Right atrium auricular region (tissue), 2 donors: ENCODE results near the gene CNOT6L. TPM values are rescaled to one million over a fixed set of nuclear protein-coding genes. Genes with fewer than 3 reads are reported as not detected.

Experiments used
- DNase-seq: peaks from one replicate; pipeline ENCODE4 v3.0.0-alpha.2; 2019; ENCODE audit warnings: low spot score
- H3K27ac ChIP-seq, 2 donors: fragments of 200-600 bp; sonication (generic); 1 replicate in 1 of 2; 2 replicates in 1 of 2; pipeline ENCODE4 v1.5.1; 2016 to 2019
- H3K27me3 ChIP-seq, 2 donors: fragments of 200-600 bp; sonication (generic); one replicate each; pipeline versions ENCODE4 v1.5.1 to v1.6.0; 2017 to 2019
- H3K36me3 ChIP-seq: fragments of 200-600 bp; sonication (generic); one replicate; pipeline ENCODE4 v1.5.1; 2016
- H3K4me1 ChIP-seq, 2 donors: fragments of 200-600 bp; sonication (generic); one replicate each; pipeline versions ENCODE4 v1.5.1 to v1.6.0; 2017 to 2019
- H3K4me3 ChIP-seq, 2 donors: fragments of 200-600 bp; sonication (generic); 1 replicate in 1 of 2; 2 replicates in 1 of 2; pipeline ENCODE4 v1.5.1; 2017 to 2019; ENCODE audit warnings: mild to moderate bottlenecking in 1 of 2, moderate library complexity in 1 of 2
- H3K9me3 ChIP-seq, 2 donors: fragments of 200-600 bp; sonication (generic); one replicate each; pipeline ENCODE4 v1.5.1; 2019
- total RNA-seq, 2 donors: library from RNA; depleted of rRNA; stranded (reverse); fragments of >200 nt; gene quantifications; one replicate each; pipeline ENCODE4 v1.1.0, GENCODE V29; 2016
- TF ChIP-seq, protein P1 (sequence below), 2 donors: fragments of 200-600 bp; sonication (generic); IDR thresholded peaks; one replicate each; pipeline ENCODE4 v1.5.1; 2019; ENCODE audit warnings: antibody characterized with exemption in 2 of 2

Gene CNOT6L
- total RNA-seq, 2 donors from 2014 or later = 11.4 to 14.3 TPM

DNA sequence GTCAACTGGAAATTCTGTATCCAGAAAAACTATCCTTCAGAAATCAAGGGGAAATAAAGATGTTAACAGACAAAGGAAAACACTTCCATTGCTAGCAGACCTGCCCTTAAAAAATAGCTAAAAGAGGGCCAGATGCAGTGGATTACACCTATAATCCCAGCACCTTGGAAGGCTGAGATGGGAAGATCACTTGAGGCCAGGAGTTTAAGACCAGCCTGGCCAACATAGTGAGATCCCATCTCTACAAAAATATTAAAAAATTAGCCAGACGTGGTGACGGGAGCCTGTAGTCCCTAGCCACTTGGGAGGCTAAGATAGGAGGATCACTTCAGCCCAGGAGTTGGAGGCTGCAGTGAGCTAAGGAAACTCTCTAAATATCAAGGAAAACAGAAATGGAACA lies 67.4 kb downstream of the CNOT6L start:
- no peaks in the 10 kb centered on the region for H3K27me3 ChIP-seq
- TF ChIP-seq, protein P1, sequence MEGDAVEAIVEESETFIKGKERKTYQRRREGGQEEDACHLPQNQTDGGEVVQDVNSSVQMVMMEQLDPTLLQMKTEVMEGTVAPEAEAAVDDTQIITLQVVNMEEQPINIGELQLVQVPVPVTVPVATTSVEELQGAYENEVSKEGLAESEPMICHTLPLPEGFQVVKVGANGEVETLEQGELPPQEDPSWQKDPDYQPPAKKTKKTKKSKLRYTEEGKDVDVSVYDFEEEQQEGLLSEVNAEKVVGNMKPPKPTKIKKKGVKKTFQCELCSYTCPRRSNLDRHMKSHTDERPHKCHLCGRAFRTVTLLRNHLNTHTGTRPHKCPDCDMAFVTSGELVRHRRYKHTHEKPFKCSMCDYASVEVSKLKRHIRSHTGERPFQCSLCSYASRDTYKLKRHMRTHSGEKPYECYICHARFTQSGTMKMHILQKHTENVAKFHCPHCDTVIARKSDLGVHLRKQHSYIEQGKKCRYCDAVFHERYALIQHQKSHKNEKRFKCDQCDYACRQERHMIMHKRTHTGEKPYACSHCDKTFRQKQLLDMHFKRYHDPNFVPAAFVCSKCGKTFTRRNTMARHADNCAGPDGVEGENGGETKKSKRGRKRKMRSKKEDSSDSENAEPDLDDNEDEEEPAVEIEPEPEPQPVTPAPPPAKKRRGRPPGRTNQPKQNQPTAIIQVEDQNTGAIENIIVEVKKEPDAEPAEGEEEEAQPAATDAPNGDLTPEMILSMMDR (IDR thresholded peaks at IDR 0.05) = no peak
- no peak for DNase-seq
- no peaks in the 10 kb centered on the region for H3K4me1 ChIP-seq
- peaks cover 0 to 12% of the 10 kb centered on the region in 2 donors for H3K9me3 ChIP-seq
- no peak overlapping the region for H3K27ac ChIP-seq
- H3K4me3 ChIP-seq = no peak overlapping the region
- peaks cover 11% of the 10 kb centered on the region for H3K36me3 ChIP-seq

DNA sequence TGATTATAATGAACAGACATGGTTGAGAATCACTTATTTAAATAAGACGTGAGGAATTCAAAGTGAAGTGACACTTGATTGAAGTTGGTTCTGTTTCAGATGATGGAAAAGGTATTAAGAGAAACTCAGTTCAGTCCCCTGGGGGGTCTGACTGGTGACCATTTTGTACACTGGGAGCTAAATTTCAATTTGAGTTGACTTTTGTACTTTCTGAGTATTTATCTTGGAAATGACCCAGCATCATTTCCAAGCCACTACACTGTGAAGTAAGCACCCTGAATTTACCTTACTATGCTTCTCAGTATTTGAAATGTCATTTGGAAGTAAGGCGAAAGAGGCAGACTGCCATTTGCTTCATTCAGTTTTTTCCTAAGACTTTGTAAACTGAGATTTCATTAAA lies 73.4 kb downstream of the CNOT6L start:
- Histone ChIP-seq H3K36me3 (no peaks in the 10 kb centered on the region), H3K9me3 (peaks cover 0 to under 1% of the 10 kb centered on the region in 2 donors), H3K27ac (no peak overlapping the region), H3K27me3 (no peaks in the 10 kb centered on the region), H3K4me1 (no peaks in the 10 kb centered on the region), H3K4me3 (no peak overlapping the region)
- no peak for DNase-seq
- TF ChIP-seq, protein P1 (IDR thresholded peaks at IDR 0.05) = no peak

DNA sequence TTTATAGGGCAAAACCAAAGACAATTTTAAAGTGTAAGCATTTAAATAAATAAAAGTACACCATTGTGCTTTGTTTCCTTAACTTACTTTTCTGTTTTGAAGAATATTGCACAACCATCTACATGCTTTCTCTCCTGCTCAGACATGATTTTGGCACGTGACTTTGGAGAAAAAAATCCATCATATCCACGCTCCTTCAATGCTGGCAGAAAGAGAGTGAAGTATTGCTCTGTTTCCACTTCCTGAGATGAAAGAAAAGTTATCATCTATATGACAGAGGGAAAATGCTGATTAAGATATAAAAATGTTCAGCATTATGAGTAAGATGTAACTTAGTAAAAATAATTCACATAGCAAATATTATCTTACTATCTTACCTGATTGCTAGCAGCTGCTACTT lies 77.1 kb downstream of the CNOT6L start:
- Histone ChIP-seq H3K4me1 (no peaks in the 10 kb centered on the region), H3K27me3 (no peaks in the 10 kb centered on the region), H3K27ac (no peak overlapping the region), H3K4me3 (no peak overlapping the region), H3K36me3 (peaks cover 14% of the 10 kb centered on the region), H3K9me3 (no peaks in the 10 kb centered on the region)
- DNase-seq = no peak
- TF ChIP-seq, protein P1 (IDR thresholded peaks at IDR 0.05) = no peak

DNA sequence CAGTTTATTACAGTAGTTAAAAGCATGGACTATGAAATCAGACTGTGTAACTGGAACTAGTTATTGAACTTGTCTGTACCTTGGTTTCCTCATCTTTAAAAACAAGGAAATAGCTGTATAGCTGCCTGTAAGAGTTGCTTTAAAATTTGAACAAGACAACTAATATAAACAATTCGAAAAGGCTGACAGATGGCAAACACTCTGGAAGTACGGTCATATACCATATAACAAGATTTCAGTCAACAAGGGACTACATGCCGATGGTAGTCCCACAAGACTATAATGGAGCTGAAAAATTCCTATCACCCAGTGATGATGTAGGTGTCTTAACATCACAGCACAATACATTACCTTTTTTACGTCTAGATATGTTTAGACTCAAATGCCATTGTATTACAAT lies 78.7 kb downstream of the CNOT6L start:
- H3K27me3 ChIP-seq = no peaks in the 10 kb centered on the region
- H3K4me3 ChIP-seq = no peak overlapping the region
- H3K4me1 ChIP-seq = no peaks in the 10 kb centered on the region
- H3K36me3 ChIP-seq = peaks cover 14% of the 10 kb centered on the region
- TF ChIP-seq, protein P1 (IDR thresholded peaks at IDR 0.05) = no peak
- H3K9me3 ChIP-seq = no peaks in the 10 kb centered on the region
- no peak for DNase-seq
- no peak overlapping the region for H3K27ac ChIP-seq

DNA sequence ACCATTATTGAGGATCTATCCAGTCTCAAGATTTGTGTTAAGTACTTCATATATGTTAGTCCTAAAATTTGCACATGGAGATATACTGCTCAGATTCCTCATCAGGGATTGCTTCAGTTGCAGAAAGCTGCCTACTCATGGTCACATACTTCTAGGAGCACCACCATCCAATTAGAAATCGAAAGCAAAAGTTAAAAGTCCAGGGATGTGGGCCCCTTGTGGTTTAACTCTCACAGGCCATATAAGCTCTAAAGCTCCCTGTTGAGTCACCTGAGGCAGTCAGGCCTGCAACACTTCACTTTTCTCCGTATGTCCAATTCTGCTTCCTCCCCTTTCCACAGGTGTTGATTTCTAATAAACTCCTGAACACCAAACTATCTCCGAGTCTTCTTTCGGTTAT lies 84.2 kb downstream of the CNOT6L start:
- Histone ChIP-seq H3K4me1 (peaks cover 0 to 14% of the 10 kb centered on the region in 2 donors), H3K27me3 (no peaks in the 10 kb centered on the region), H3K9me3 (no peaks in the 10 kb centered on the region), H3K4me3 (no peak overlapping the region), H3K27ac (no peak overlapping the region), H3K36me3 (peaks cover 8% of the 10 kb centered on the region)
- no peak for DNase-seq
- TF ChIP-seq, protein P1 (IDR thresholded peaks at IDR 0.05) = no peak

DNA sequence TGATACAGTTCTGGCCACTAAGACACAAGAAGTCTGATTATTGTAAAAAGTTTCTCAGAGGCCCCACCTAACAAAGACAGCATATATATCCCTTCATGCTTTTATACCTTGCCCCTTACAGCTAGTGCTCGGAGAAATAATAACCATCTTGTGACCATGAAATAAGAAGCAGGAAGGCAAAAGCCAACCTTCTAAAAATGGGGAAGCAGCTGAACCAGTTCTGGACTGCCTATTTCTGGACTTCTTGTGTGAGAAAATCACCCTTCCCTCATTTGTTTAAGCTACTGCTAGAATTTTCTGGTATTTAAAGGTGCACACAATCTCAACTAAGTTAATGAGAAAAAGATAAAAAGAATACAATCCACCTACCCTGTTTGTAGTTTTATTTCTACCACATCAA lies 87.5 kb downstream of the CNOT6L start:
- peaks cover 12% of the 10 kb centered on the region for H3K36me3 ChIP-seq
- no peaks in the 10 kb centered on the region for H3K27me3 ChIP-seq
- no peak overlapping the region for H3K4me3 ChIP-seq
- no peak for DNase-seq
- TF ChIP-seq, protein P1 (IDR thresholded peaks at IDR 0.05) = no peak
- H3K4me1 ChIP-seq = peaks cover 0 to 14% of the 10 kb centered on the region in 2 donors
- H3K9me3 ChIP-seq = no peaks in the 10 kb centered on the region
- no peak overlapping the region for H3K27ac ChIP-seq
